ENCODE data around the gene IFNG. TPM values are rescaled to one million over a fixed set of nuclear protein-coding genes. Genes with fewer than 3 reads are reported as not detected.

The IFNG gene
- total RNA-seq, 1 experiment from 2014 or later, result 0.44 TPM

- H3K79me2 ChIP-seq (ENCODE audit: insufficient read depth, low read length), result no peaks in the 10 kb centered on the region
- H3K4me3 ChIP-seq (replicated peaks in 1 of 2; ENCODE audit: low read depth in 1 of 2, low read length in 2 of 2), result no peak overlapping the region
- H3K27ac ChIP-seq (ENCODE audit: low read depth, low read length), result no peak overlapping the region
- DNase-seq (ENCODE audit: low read depth, low spot score), result no peak
- no peak overlapping the region for H3K9ac ChIP-seq (ENCODE audit: low read length)
- TF ChIP-seq POLR2AphosphoS5 (IDR thresholded peaks at IDR 0.05; ENCODE audit: low read depth, low read length), result no peak
- no peak for TF ChIP-seq ZNF274 (IDR thresholded peaks at IDR 0.05; ENCODE audit: low read depth, low read length)
- TF ChIP-seq, protein P1, sequence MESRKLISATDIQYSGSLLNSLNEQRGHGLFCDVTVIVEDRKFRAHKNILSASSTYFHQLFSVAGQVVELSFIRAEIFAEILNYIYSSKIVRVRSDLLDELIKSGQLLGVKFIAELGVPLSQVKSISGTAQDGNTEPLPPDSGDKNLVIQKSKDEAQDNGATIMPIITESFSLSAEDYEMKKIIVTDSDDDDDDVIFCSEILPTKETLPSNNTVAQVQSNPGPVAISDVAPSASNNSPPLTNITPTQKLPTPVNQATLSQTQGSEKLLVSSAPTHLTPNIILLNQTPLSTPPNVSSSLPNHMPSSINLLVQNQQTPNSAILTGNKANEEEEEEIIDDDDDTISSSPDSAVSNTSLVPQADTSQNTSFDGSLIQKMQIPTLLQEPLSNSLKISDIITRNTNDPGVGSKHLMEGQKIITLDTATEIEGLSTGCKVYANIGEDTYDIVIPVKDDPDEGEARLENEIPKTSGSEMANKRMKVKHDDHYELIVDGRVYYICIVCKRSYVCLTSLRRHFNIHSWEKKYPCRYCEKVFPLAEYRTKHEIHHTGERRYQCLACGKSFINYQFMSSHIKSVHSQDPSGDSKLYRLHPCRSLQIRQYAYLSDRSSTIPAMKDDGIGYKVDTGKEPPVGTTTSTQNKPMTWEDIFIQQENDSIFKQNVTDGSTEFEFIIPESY (IDR thresholded peaks at IDR 0.05; ENCODE audit: extremely low read depth, insufficient replicate concordance, low read length), result no peak
- RAD21 ChIA-PET (ENCODE audit: low non-redundant PET in 1 of 2, low total read pairs in 2 of 2, uncharacterized antibody in 2 of 2, unreplicated experiment in 2 of 2), result no interaction called here
- intact Hi-C loops (cut with micrococcal nuclease), result no loop called here
- CTCF ChIA-PET, result no interaction called here
- H3K4me1 ChIP-seq (ENCODE audit: control insufficient read depth in 1 of 2, insufficient read depth in 2 of 2, low read length in 2 of 2), result peaks cover 0 to 7% of the 10 kb centered on the region in 2 experiments; a peak in 2 of 4 replicates
- no peak overlapping the region for H2AFZ ChIP-seq (ENCODE audit: low read depth, low read length, poor library complexity, severe bottlenecking)
- no peaks in the 10 kb centered on the region for H3K9me3 ChIP-seq (ENCODE audit: control insufficient read depth in 1 of 2, insufficient read depth in 1 of 2, low read depth in 1 of 2, low read length in 2 of 2)
- no TSS peak for BruUV-seq (replicated peaks)
- ATAC-seq, result no peak
- POLR2A ChIA-PET, result no interaction called here
- H3K4me2 ChIP-seq (ENCODE audit: low read length), result no peak overlapping the region
- no peaks in the 10 kb centered on the region for H4K20me1 ChIP-seq (ENCODE audit: insufficient read depth)
- H3K27me3 ChIP-seq (ENCODE audit: insufficient read depth, low read length), result no peaks in the 10 kb centered on the region
- H3K9me2 ChIP-seq (ENCODE audit: insufficient read depth), result no peaks in the 10 kb centered on the region
- no peaks in the 10 kb centered on the region for H3K36me3 ChIP-seq (ENCODE audit: control insufficient read depth in 1 of 2, insufficient read depth in 2 of 2, low read length in 2 of 2)
These were observed 50.5 kb downstream of the IFNG start for GRCh38 chr12:68109001-68109400.

GRCh38 chr12:68106660-68107059, 52.9 kb downstream of the IFNG start:
- no peak overlapping the region for H3K4me2 ChIP-seq (ENCODE audit: low read length)
- DNase-seq (ENCODE audit: low read depth, low spot score) (no peak), ATAC-seq (no peak)
- ChIA-PET CTCF (no interaction called here), RAD21 (ENCODE audit: low non-redundant PET in 1 of 2, low total read pairs in 2 of 2, uncharacterized antibody in 2 of 2, unreplicated experiment in 2 of 2) (no interaction called here), POLR2A (no interaction called here)
- H3K79me2 ChIP-seq (ENCODE audit: insufficient read depth, low read length), result no peaks in the 10 kb centered on the region
- H4K20me1 ChIP-seq (ENCODE audit: insufficient read depth), result no peaks in the 10 kb centered on the region
- no peak overlapping the region for H2AFZ ChIP-seq (ENCODE audit: low read depth, low read length, poor library complexity, severe bottlenecking)
- no peaks in the 10 kb centered on the region for H3K9me3 ChIP-seq (ENCODE audit: control insufficient read depth in 1 of 2, insufficient read depth in 1 of 2, low read depth in 1 of 2, low read length in 2 of 2)
- H3K27me3 ChIP-seq (ENCODE audit: insufficient read depth, low read length), result no peaks in the 10 kb centered on the region
- intact Hi-C loops (cut with micrococcal nuclease), result no loop called here
- no peaks in the 10 kb centered on the region for H3K9me2 ChIP-seq (ENCODE audit: insufficient read depth)
- no peak overlapping the region for H3K9ac ChIP-seq (ENCODE audit: low read length)
- H3K4me1 ChIP-seq (ENCODE audit: control insufficient read depth in 1 of 2, insufficient read depth in 2 of 2, low read length in 2 of 2), result peaks cover 0 to 7% of the 10 kb centered on the region in 2 experiments; a peak in 2 of 4 replicates
- no peak overlapping the region for H3K4me3 ChIP-seq (replicated peaks in 1 of 2; ENCODE audit: low read depth in 1 of 2, low read length in 2 of 2)
- no TSS peak for BruUV-seq (replicated peaks)
- H3K27ac ChIP-seq (ENCODE audit: low read depth, low read length), result no peak overlapping the region
- H3K36me3 ChIP-seq (ENCODE audit: control insufficient read depth in 1 of 2, insufficient read depth in 2 of 2, low read length in 2 of 2), result no peaks in the 10 kb centered on the region
- TF ChIP-seq, protein P2, sequence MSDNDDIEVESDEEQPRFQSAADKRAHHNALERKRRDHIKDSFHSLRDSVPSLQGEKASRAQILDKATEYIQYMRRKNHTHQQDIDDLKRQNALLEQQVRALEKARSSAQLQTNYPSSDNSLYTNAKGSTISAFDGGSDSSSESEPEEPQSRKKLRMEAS (IDR thresholded peaks at IDR 0.05), result no peak
- no peak for TF ChIP-seq ELF1 (IDR thresholded peaks at IDR 0.05; ENCODE audit: borderline replicate concordance, low read depth)
- TF ChIP-seq ZFX (IDR thresholded peaks at IDR 0.05), result no peak
- no peak for TF ChIP-seq SIN3A (IDR thresholded peaks at IDR 0.05; ENCODE audit: low read depth)
- no peak for TF ChIP-seq ZNF274 (IDR thresholded peaks at IDR 0.05; ENCODE audit: low read depth, low read length)
- no peak for TF ChIP-seq FOSL1 (IDR thresholded peaks at IDR 0.05; ENCODE audit: low read depth)
- TF ChIP-seq CBX3 (IDR thresholded peaks at IDR 0.05; ENCODE audit: low read depth), result no peak
- TF ChIP-seq EGR1 (IDR thresholded peaks at IDR 0.05; ENCODE audit: low read depth), result no peak
- TF ChIP-seq POLR2A (IDR thresholded peaks at IDR 0.05; ENCODE audit: borderline replicate concordance, extremely low read depth, insufficient read depth, insufficient read length), result no peak
- TF ChIP-seq EZH2phosphoT487 (IDR thresholded peaks at IDR 0.05; ENCODE audit: borderline replicate concordance), result no peak
- TF ChIP-seq SRF (IDR thresholded peaks at IDR 0.05; ENCODE audit: low read depth), result no peak
- TF ChIP-seq, protein P1 (IDR thresholded peaks at IDR 0.05; ENCODE audit: extremely low read depth, insufficient replicate concordance, low read length), result no peak
- TF ChIP-seq CTCF (IDR thresholded peaks at IDR 0.05 in 2 of 3, conservative IDR thresholded peaks at IDR 0.05 in 1 of 3; ENCODE audit: borderline replicate concordance in 1 of 3, insufficient read depth in 1 of 3, low read depth in 2 of 3, low read length in 2 of 3), result no peak
- TF ChIP-seq ATF3 (IDR thresholded peaks at IDR 0.05), result no peak
